Stimulated activated CD4-positive, alpha-beta T cell treated with anti-CD3 and anti-CD28 coated beads, Interleukin-4, amount 100 ng/mL, for 1 hour (primary cell): ENCODE data around the gene FAM131B.
"Not testable (repeated sequence)": the region's sequence is repeated elsewhere in the genome, so short reads cannot be mapped to it uniquely, and the experiment has no call there.

ENCODE experiments used
- DNase-seq: peaks from one replicate; pipeline ENCODE4 v3.0.0-alpha.2; 2020

FAM131B gene

GRCh38 chr7:143394777-143395176 is 32.3 kb upstream of the FAM131B start:
- DNase-seq: no peak

- no peak for DNase-seq
Observed at GRCh38 chr7:143394068-143394467, 31.6 kb upstream of the FAM131B start.

- no peak for DNase-seq
Observed at GRCh38 chr7:143393267-143394041, 30.9 kb upstream of the FAM131B start.

GRCh38 chr7:143392875-143393266 is 30.4 kb upstream of the FAM131B start:
- no peak for DNase-seq

GRCh38 chr7:143392427-143392826 is 29.9 kb upstream of the FAM131B start:
- DNase-seq: not testable (repeated sequence)

GRCh38 chr7:143391462-143392404 is 29.2 kb upstream of the FAM131B start:
- DNase-seq: no peak

GRCh38 chr7:143390773-143391317 is 28.3 kb upstream of the FAM131B start:
- no peak for DNase-seq

- no peak for DNase-seq
Observed at GRCh38 chr7:143390104-143390772, 27.7 kb upstream of the FAM131B start.

GRCh38 chr7:143389316-143390103 is 27.0 kb upstream of the FAM131B start:
- no peak for DNase-seq

- no peak for DNase-seq
Observed at GRCh38 chr7:143388491-143389101, 26.1 kb upstream of the FAM131B start.

GRCh38 chr7:143388051-143388450 is 25.5 kb upstream of the FAM131B start:
- no peak for DNase-seq

- DNase-seq: no peak
Observed at GRCh38 chr7:143387156-143387975, 24.9 kb upstream of the FAM131B start.

- no peak for DNase-seq
Observed at GRCh38 chr7:143385891-143386781, 23.6 kb upstream of the FAM131B start.

- no peak for DNase-seq
Observed at GRCh38 chr7:143384661-143385631, 22.4 kb upstream of the FAM131B start.

GRCh38 chr7:143384148-143384547 is 21.6 kb upstream of the FAM131B start:
- no peak for DNase-seq

- DNase-seq: no peak
Observed at GRCh38 chr7:143383642-143383957, 21.1 kb upstream of the FAM131B start.

GRCh38 chr7:143382791-143383641 is 20.5 kb upstream of the FAM131B start:
- no peak for DNase-seq
